Inferior parietal cortex (tissue), 1 donor: ENCODE data around the gene NFIA.
"Not testable (repeated sequence)": the region's sequence is repeated elsewhere in the genome, so short reads cannot be mapped to it uniquely, and the experiment has no call there.

Experiments used
- DNase-seq: peaks from one replicate; pipeline ENCODE4 v3.0.0-alpha.2; 2016; ENCODE audit errors: extremely low spot score

The NFIA gene

GRCh38 chr1:61058483-61059245 is 23.7 kb upstream of the NFIA start:
- DNase-seq: no peak

- not testable (repeated sequence) for DNase-seq
Observed at GRCh38 chr1:61061601-61062000, 20.8 kb upstream of the NFIA start.

GRCh38 chr1:61064673-61065072 is 17.7 kb upstream of the NFIA start:
- no peak for DNase-seq

GRCh38 chr1:61067446-61068019 is 14.8 kb upstream of the NFIA start:
- no peak for DNase-seq

GRCh38 chr1:61070054-61070453 is 12.3 kb upstream of the NFIA start:
- no peak for DNase-seq

- no peak for DNase-seq
Observed at GRCh38 chr1:61071205-61072130, 10.9 kb upstream of the NFIA start.

GRCh38 chr1:61073871-61074270 is 8.5 kb upstream of the NFIA start:
- DNase-seq: no peak

- DNase-seq: not testable (repeated sequence)
Observed at GRCh38 chr1:61075833-61076232, 6.5 kb upstream of the NFIA start.

- peak; percentile 87 for DNase-seq
Observed at GRCh38 chr1:61076728-61077675, 5.4 kb upstream of the NFIA start.

GRCh38 chr1:61077676-61078541 is 4.5 kb upstream of the NFIA start:
- peak; percentile 100 for DNase-seq

- peak; percentile 58 for DNase-seq
Observed at GRCh38 chr1:61078618-61079295, 3.6 kb upstream of the NFIA start.

GRCh38 chr1:61079296-61079897 is 3.0 kb upstream of the NFIA start:
- no peak for DNase-seq

- DNase-seq: peak; percentile 87
Observed at GRCh38 chr1:61079898-61080336, 2.4 kb upstream of the NFIA start.

- DNase-seq: peak; percentile 45
Observed at GRCh38 chr1:61080413-61081143, 1.8 kb upstream of the NFIA start.

- DNase-seq: peak; percentile 47
Observed at GRCh38 chr1:61081144-61081685, 1.1 kb upstream of the NFIA start.

GRCh38 chr1:61081686-61082310 is 563 bp upstream of the NFIA start:
- peak; percentile 55 for DNase-seq

- DNase-seq: peak; percentile 34
Observed at GRCh38 chr1:61083013-61083806, 849 bp downstream of the NFIA start.
